IMR-90 (cell line): Measurements from ENCODE around the gene FARS2. TPM values are rescaled to one million over a fixed set of nuclear protein-coding genes. Genes with fewer than 3 reads are reported as not detected.

Experiments
- ATAC-seq: fragments of 200-7000 bp; cut with Tn5 transposase; 2 replicates; pipeline ENCODE4 v1.9.1; 2020; ENCODE audit warnings: low read depth, mild to moderate bottlenecking, moderate library complexity
- BruUV-seq: library from RNA; stranded (reverse); fragments of 400-500 nt; replicated peaks from 2 replicates; lab custom pipeline; 2021; lab: Mats Ljungman, UMichigan
- CTCF ChIA-PET: fragments of 300-600 bp; formaldehyde crosslinking; extraction: SDS; loops from one replicate; lab custom pipeline; 2021; ENCODE audit warnings: antibody characterized with exemption; lab: Yijun Ruan, JAX
- POLR2A ChIA-PET: fragments of 300-600 bp; sonication (Branson Sonifier 250); formaldehyde crosslinking; loops from one replicate; lab custom pipeline; 2022; ENCODE audit warnings: antibody characterized with exemption; ENCODE audit not compliant: unreplicated experiment; lab: Charles Lee
- DNase-seq: peaks from one replicate; pipeline ENCODE4 v3.0.0; 2013
- H2AFZ ChIP-seq: replicated peaks from 2 replicates; pipeline ENCODE3; 2013; ENCODE audit warnings: low read length, mild to moderate bottlenecking; ENCODE audit not compliant: poor library complexity
- H2AK5ac ChIP-seq: 2 replicates; pipeline ENCODE4 v1.6.1; 2013; ENCODE audit warnings: low read depth, low read length, inconsistent platforms
- H2AK9ac ChIP-seq: replicated peaks from 2 replicates; pipeline ENCODE3; 2013; ENCODE audit warnings: mild to moderate bottlenecking, low read depth, low read length, moderate library complexity; ENCODE audit not compliant: poor library complexity
- H2BK120ac ChIP-seq: 2 replicates; pipeline ENCODE4 v1.6.1; 2013; ENCODE audit warnings: low read depth, low read length, inconsistent platforms
- H2BK15ac ChIP-seq: 3 replicates; pipeline ENCODE4 v1.6.1; 2013; ENCODE audit warnings: low read depth, low read length, inconsistent platforms
- H2BK20ac ChIP-seq: 2 replicates; pipeline ENCODE4 v1.6.1; 2013; ENCODE audit warnings: low read depth, mild to moderate bottlenecking, inconsistent platforms, low read length, moderate library complexity
- H2BK5ac ChIP-seq: 2 replicates; pipeline ENCODE4 v1.6.1; 2013; ENCODE audit warnings: mild to moderate bottlenecking, low read depth, low read length, inconsistent platforms; ENCODE audit not compliant: poor library complexity, severe bottlenecking
- H3K14ac ChIP-seq: replicated peaks from 2 replicates; pipeline ENCODE4 v1.6.1; 2013; ENCODE audit warnings: low read depth, low read length, inconsistent platforms
- H3K18ac ChIP-seq: 2 replicates; pipeline ENCODE4 v1.6.1; 2013; ENCODE audit warnings: low read depth, low read length, control low read depth
- H3K23ac ChIP-seq: 2 replicates; pipeline ENCODE4 v1.6.1; 2013; ENCODE audit warnings: low read depth, low read length, inconsistent platforms
- H3K27ac ChIP-seq: 2 replicates; pipeline ENCODE4 v1.5.1; 2013; ENCODE audit warnings: mild to moderate bottlenecking, control low read depth, low read length; ENCODE audit not compliant: insufficient read depth
- H3K27me3 ChIP-seq: 2 replicates; pipeline ENCODE4 v1.6.1; 2013; ENCODE audit warnings: low read length; ENCODE audit not compliant: control insufficient read depth, insufficient read depth
- H3K36me3 ChIP-seq: 2 replicates; pipeline ENCODE4 v1.6.1; 2013; ENCODE audit warnings: low read length, mixed read lengths; ENCODE audit not compliant: control insufficient read depth, insufficient read depth
- H3K4ac ChIP-seq: 2 replicates; pipeline ENCODE4 v1.6.1; 2013; ENCODE audit warnings: low read depth, low read length, inconsistent platforms
- H3K4me1 ChIP-seq: 2 replicates; pipeline ENCODE4 v1.6.1; 2013; ENCODE audit warnings: low read length, mixed read lengths; ENCODE audit not compliant: control insufficient read depth, insufficient read depth
- H3K4me2 ChIP-seq: 2 replicates; pipeline ENCODE4 v1.6.1; 2013; ENCODE audit warnings: low read depth, mild to moderate bottlenecking, control low read depth, low read length, moderate library complexity
- H3K4me3 ChIP-seq: 2 replicates; pipeline ENCODE4 v1.5.1; 2013; ENCODE audit warnings: low read depth, mild to moderate bottlenecking, control low read depth, low read length, moderate library complexity; ENCODE audit not compliant: insufficient read depth
- H3K56ac ChIP-seq: 2 replicates; pipeline ENCODE4 v1.6.1; 2013; ENCODE audit warnings: low read length, inconsistent platforms; ENCODE audit not compliant: insufficient read depth; ENCODE audit errors: extremely low read depth
- H3K79me1 ChIP-seq, 2 experiments: 2 replicates each; pipeline ENCODE4 v1.6.1; 2013; ENCODE audit warnings: low read length in 2 of 2, inconsistent platforms in 1 of 2, low read depth in 1 of 2
- H3K9ac ChIP-seq: 2 replicates; pipeline ENCODE4 v1.6.1; 2013; ENCODE audit warnings: low read depth, low read length, control low read depth
- H3K9me1 ChIP-seq: 2 replicates; pipeline ENCODE4 v1.6.1; 2013; ENCODE audit warnings: low read length, inconsistent platforms; ENCODE audit not compliant: insufficient read depth
- H3K9me3 ChIP-seq: 2 replicates; pipeline ENCODE4 v1.6.1; 2013; ENCODE audit warnings: low read length; ENCODE audit not compliant: control insufficient read depth, insufficient read depth
- H4K20me1 ChIP-seq: 2 replicates; pipeline ENCODE4 v1.6.1; 2013; ENCODE audit warnings: low read length, inconsistent platforms; ENCODE audit not compliant: insufficient read depth
- H4K5ac ChIP-seq: 2 replicates; pipeline ENCODE4 v1.6.1; 2013; ENCODE audit warnings: mild to moderate bottlenecking, low read depth, low read length, control low read depth
- H4K8ac ChIP-seq, 2 experiments: 2 replicates each; pipeline ENCODE4 v1.6.1; 2013; ENCODE audit warnings: low read depth in 2 of 2, low read length in 2 of 2, control low read depth in 1 of 2, inconsistent platforms in 1 of 2
- H4K91ac ChIP-seq: 2 replicates; pipeline ENCODE4 v1.6.1; 2013; ENCODE audit warnings: low read depth, low read length, inconsistent platforms; ENCODE audit not compliant: insufficient read depth
- MAFK ChIP-seq: IDR thresholded peaks from 2 replicates; pipeline ENCODE4 v1.6.1; 2012; ENCODE audit warnings: low read depth, low read length, improper control_type of control experiment
- MAZ ChIP-seq: IDR thresholded peaks from 2 replicates; pipeline ENCODE4 v1.6.1; 2012; ENCODE audit warnings: low read depth, mild to moderate bottlenecking, low read length, improper control_type of control experiment, moderate library complexity, borderline replicate concordance
- NFE2L2 ChIP-seq: fragments of 150-350 bp; IDR thresholded peaks from 2 replicates; pipeline ENCODE4 v1.6.1; 2016; ENCODE audit warnings: low read depth, mild to moderate bottlenecking, low read length
- RAD21 ChIP-seq: IDR thresholded peaks from 2 replicates; pipeline ENCODE4 v1.6.1; 2012; ENCODE audit warnings: low read length, improper control_type of control experiment
- RFX5 ChIP-seq: IDR thresholded peaks from 2 replicates; pipeline ENCODE4 v1.8.0; 2012; ENCODE audit warnings: low read depth, mild to moderate bottlenecking, low read length, moderate library complexity
- WGBS, 2 experiments: methylation state at CpG; one replicate each; pipeline versions ENCODE4 v1.1.5 to v1.1.7; 2013; ENCODE audit warnings: missing lambda C conversion rate in 2 of 2; ENCODE audit not compliant: insufficient read length in 1 of 2; ENCODE audit errors: extremely low coverage in 2 of 2; 5-methylcytosine and 5-hydroxymethylcytosine counted together
- dilution Hi-C: fragments of 300-500 bp; cut with HindIII; formaldehyde crosslinking; loops from one replicate; pipeline ENCODE4 v1.14.3; 2018; ENCODE audit warnings: low sequenced_read_pairs; ENCODE audit not compliant: unreplicated experiment
- in situ Hi-C: fragments of 300-500 bp; cut with MboI; formaldehyde crosslinking; loops from 3 replicates; pipeline ENCODE4 v1.14.3; 2019; ENCODE audit warnings: low sequenced_read_pairs, inconsistent platforms, mixed read lengths
- intact Hi-C: fragments of 100-400 bp; cut with micrococcal nuclease; formaldehyde crosslinking; loops from 2 replicates; pipeline ENCODE4 v1.10.0; 2022
- polyA plus RNA-seq, 3 experiments: library from polyadenylated mRNA; depleted of rRNA; stranded (reverse); fragments of >200 nt; gene quantifications; 2 replicates each; pipeline ENCODE4 v1.2.3, GENCODE V29; 2012; ENCODE audit warnings: low replicate concordance in 1 of 3
- total RNA-seq: library from RNA; depleted of rRNA; stranded (reverse); fragments of >200 nt; gene quantifications from 2 replicates; pipeline ENCODE4 v1.2.3, GENCODE V29; 2012

Gene FARS2
- total and polyA plus RNA-seq, 2 of the 4 experiments (the other 2 are of a cell fraction) = 12.1 to 28.9 TPM

- Histone ChIP-seq H3K14ac (0 out of 2 replicates have a peak overlapping the region, but pooled peaks have one; percentile 47), H2AK9ac (no peak overlapping the region), H4K8ac (peak overlapping the region; percentile 70 to 88; a peak in 2 of 4 replicates), H2BK15ac (peak overlapping the region; percentile 59; the same call in 1 of the 3 replicates), H2AK5ac (0 out of 2 replicates have a peak overlapping the region, but pooled peaks have one; percentile 15), H2BK5ac (peak overlapping the region; percentile 77), H3K27me3 (no peaks in the 10 kb centered on the region), H3K27ac (peak overlapping the region; percentile 68), H3K18ac (peak overlapping the region; percentile 98), H3K23ac (no peak overlapping the region; the same call in 1 of the 2 replicates), H3K56ac (no peak overlapping the region), H4K91ac (peak overlapping the region; percentile 76), H2BK120ac (peak overlapping the region; percentile 92), H2BK20ac (peak overlapping the region; percentile 93; the same call in 1 of the 2 replicates), H4K5ac (peak overlapping the region; percentile 96), H3K4me2 (peak overlapping the region; percentile 57), H3K9me3 (peaks cover 3% of the 10 kb centered on the region; the same call in 1 of the 2 replicates), H3K79me1 (no peaks in the 10 kb centered on the region), H3K9me1 (no peaks in the 10 kb centered on the region), H3K4me3 (no peak overlapping the region), H4K20me1 (no peaks in the 10 kb centered on the region), H3K36me3 (no peaks in the 10 kb centered on the region), H3K9ac (peak overlapping the region; percentile 34; the same call in 1 of the 2 replicates), H3K4ac (peak overlapping the region; percentile 71), H2AFZ (peak overlapping the region; percentile 79), H3K4me1 (peaks cover 10% of the 10 kb centered on the region)
- dilution Hi-C loops = no loop called here
- BruUV-seq = no TSS peak
- WGBS, 2 experiments = 90% methylated on average over 2 of the region's 5 CpGs; no CpG with 5 or more reads in 1 of the 2 experiments
- in situ Hi-C loops = no loop called here
- peak; percentile 82 for DNase-seq
- ATAC-seq = peak; percentile 84
- TF ChIP-seq MAFK (peak; percentile 67), MAZ (no peak), NFE2L2 (peak; percentile 96), RFX5 (no peak), RAD21 (no peak)
- CTCF ChIA-PET = interaction anchor here (0.6 to 1.3 kb wide), 2 partner anchors 254 to 281 kb away, joined by 3 read pairs; no protein-coding TSS in a partner anchor
- POLR2A ChIA-PET = no interaction called here
- intact Hi-C loops = loop anchor here (10.0 kb wide), 1 partner anchor 792 kb away; no protein-coding TSS in a partner anchor
These were observed 491.0 kb downstream of the FARS2 start for GRCh38 chr6:5752391-5752680.
